Lung (tissue), 12 donors: Measurements from ENCODE around the gene SAMD8. TPM values are rescaled to one million over a fixed set of nuclear protein-coding genes. Genes with fewer than 3 reads are reported as not detected.

Experiments
- ATAC-seq: fragments of 200-7000 bp; cut with Tn5 transposase; one replicate; pipeline ENCODE4 v1.9.1; 2020; ENCODE audit warnings: moderate number of reproducible peaks; ENCODE audit not compliant: insufficient read depth, low FRiP score
- DNase-seq, 3 donors: peaks; one replicate each; pipeline ENCODE4 v3.0.0-alpha.2; 2013 to 2017
- H3K27ac ChIP-seq, 2 donors: one replicate each; pipeline ENCODE4 v1.5.1; 2013; ENCODE audit warnings: mild to moderate bottlenecking in 2 of 2, moderate library complexity in 2 of 2, control low read depth in 1 of 2, inconsistent platforms in 1 of 2, low read depth in 1 of 2, low read length in 1 of 2
- H3K27me3 ChIP-seq, 3 donors: one replicate each; pipeline ENCODE4 v1.5.1; 2013; ENCODE audit warnings: low read length in 2 of 3; ENCODE audit not compliant: control insufficient read depth in 3 of 3, insufficient read depth in 3 of 3
- H3K36me3 ChIP-seq, 4 donors: one replicate each; pipeline ENCODE4 v1.5.1; 2013; ENCODE audit warnings: low read length in 4 of 4, mild to moderate bottlenecking in 1 of 4, moderate library complexity in 1 of 4; ENCODE audit not compliant: control insufficient read depth in 4 of 4, insufficient read depth in 4 of 4
- H3K4me1 ChIP-seq, 5 donors: one replicate each; pipeline ENCODE4 v1.5.1; 2013; ENCODE audit warnings: low read length in 5 of 5, mild to moderate bottlenecking in 2 of 5, moderate library complexity in 1 of 5; ENCODE audit not compliant: control insufficient read depth in 5 of 5, insufficient read depth in 5 of 5
- H3K4me3 ChIP-seq: one replicate; pipeline ENCODE4 v1.5.1; 2013; ENCODE audit warnings: mild to moderate bottlenecking, control low read depth, moderate library complexity
- H3K9ac ChIP-seq, 2 donors: one replicate each; pipeline ENCODE4 v1.5.1; 2013; ENCODE audit warnings: low read length in 2 of 2, control low read depth in 1 of 2; ENCODE audit not compliant: insufficient read depth in 1 of 2
- H3K9me3 ChIP-seq, 4 donors: one replicate each; pipeline ENCODE4 v1.5.1; 2013; ENCODE audit warnings: low read length in 3 of 4, mild to moderate bottlenecking in 1 of 4, moderate library complexity in 1 of 4; ENCODE audit not compliant: control insufficient read depth in 4 of 4, insufficient read depth in 3 of 4
- CTCF ChIP-seq: IDR thresholded peaks from 2 replicates; pipeline ENCODE4 v1.5.1; 2012; ENCODE audit warnings: mild to moderate bottlenecking; ENCODE audit errors: control extremely low read depth, extremely low read depth
- WGBS, 2 donors: extraction: QIAGEN DNeasy Blood & Tissue Kit; methylation state at CpG; one replicate each; pipeline ENCODE4 v1.1.7; 2013; 5-methylcytosine and 5-hydroxymethylcytosine counted together
- polyA plus RNA-seq, 2 donors: library from polyadenylated mRNA; stranded (reverse); fragments of 200-250 nt; gene quantifications; one replicate each; pipeline ENCODE4 v1.2.1, GENCODE V29; 2013
- total RNA-seq, 2 donors: library from RNA; depleted of rRNA in 1 of 2; stranded (reverse); fragments of >200 nt in 1 of 2; gene quantifications; one replicate each; pipeline ENCODE4 v1.2.1, GENCODE V29; 2014 to 2021
- donor health status: control.
- donor health status: control.
- donor health status: Bipolar disorder and iron deficiency.
- donor health status: healthy.
- donor health status: DM: yes; HTN: yes; CAD: no.

The SAMD8 gene
- total and polyA plus RNA-seq, 4 donors = 5.5 to 29.0 (median 11.3) TPM

GRCh38 chr10:75084834-75085384, 26.5 kb upstream of the SAMD8 start:
- no peak for ATAC-seq
- WGBS, 2 donors = 94 to 99% methylated on average over 19 of the region's 19 CpGs
- TF ChIP-seq CTCF = no peak
- Histone ChIP-seq H3K9ac (no peak overlapping the region), H3K36me3 (no peaks in the 10 kb centered on the region), H3K27me3 (no peaks in the 10 kb centered on the region), H3K4me1 (peaks cover 0 to 21% (median 6%) of the 10 kb centered on the region in 5 donors), H3K9me3 (peaks cover 0 to 6% (median 2%) of the 10 kb centered on the region in 4 donors), H3K4me3 (no peak overlapping the region), H3K27ac (no peak overlapping the region)
- DNase-seq = no peak

GRCh38 chr10:75086278-75086934, 25.1 kb upstream of the SAMD8 start:
- no peaks in the 10 kb centered on the region for H3K36me3 ChIP-seq
- ATAC-seq (no peak), DNase-seq (no peak)
- no peak overlapping the region for H3K4me3 ChIP-seq
- H3K4me1 ChIP-seq = peaks cover 0 to 24% (median 8%) of the 10 kb centered on the region in 5 donors
- peaks cover 0 to 4% (median 1%) of the 10 kb centered on the region in 4 donors for H3K9me3 ChIP-seq
- TF ChIP-seq CTCF = no peak
- no peaks in the 10 kb centered on the region for H3K27me3 ChIP-seq
- no peak overlapping the region for H3K27ac ChIP-seq
- 90 to 93% methylated on average over 9 of the region's 9 CpGs for WGBS, 2 donors
- H3K9ac ChIP-seq = no peak overlapping the region

GRCh38 chr10:75088640-75089039, 22.8 kb upstream of the SAMD8 start:
- no peaks in the 10 kb centered on the region for H3K27me3 ChIP-seq
- no peaks in the 10 kb centered on the region for H3K9me3 ChIP-seq
- peaks cover 0 to 20% (median 8%) of the 10 kb centered on the region in 5 donors for H3K4me1 ChIP-seq
- H3K36me3 ChIP-seq = no peaks in the 10 kb centered on the region
- no peak overlapping the region for H3K9ac ChIP-seq
- H3K4me3 ChIP-seq = no peak overlapping the region
- 96% methylated on average over 2 of the region's 2 CpGs for WGBS, 2 donors
- ATAC-seq (no peak), DNase-seq (no peak)
- no peak for TF ChIP-seq CTCF
- H3K27ac ChIP-seq = no peak overlapping the region
